ENCODE data around the gene GP1BB.
"Not testable (repeated sequence)": the region's sequence is repeated elsewhere in the genome, so short reads cannot be mapped to it uniquely, and the experiment has no call there.

The GP1BB gene

DNA sequence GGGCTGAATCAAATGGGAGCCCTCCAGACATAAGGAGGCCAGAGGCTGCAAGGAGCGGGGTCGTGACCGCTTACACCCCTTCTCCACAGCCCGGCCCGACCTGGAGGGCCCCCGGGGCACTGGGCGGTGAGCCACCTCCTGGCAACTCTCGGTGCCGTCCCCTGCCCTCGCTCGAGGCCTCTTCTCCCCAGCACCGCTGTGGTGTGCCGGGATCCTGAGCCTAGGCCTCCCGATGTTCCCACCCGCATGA is 432 bp upstream of the GP1BB start:
- no peak overlapping the region for H2BK5ac ChIP-seq (ENCODE audit: low read depth, low read length, poor library complexity)
- peaks cover 91% of the 10 kb centered on the region for H3K27me3 ChIP-seq (ENCODE audit: insufficient read depth, low read length)
- no peak overlapping the region for H3K27ac ChIP-seq (ENCODE audit: low read depth, low read length)
- no peak overlapping the region for H3K9ac ChIP-seq (ENCODE audit: low read length)
- no peak overlapping the region for H3K18ac ChIP-seq (ENCODE audit: low read length)
- H4K91ac ChIP-seq (ENCODE audit: low read depth, low read length) = no peak overlapping the region
- no CpG with 5 or more reads among the region's 15 CpGs for WGBS (ENCODE audit: extremely low coverage, insufficient coverage, insufficient read length)
- H3K4ac ChIP-seq (ENCODE audit: low read depth, low read length) = no peak overlapping the region
- no peaks in the 10 kb centered on the region for H3K36me3 ChIP-seq (ENCODE audit: control insufficient read depth in 1 of 2, insufficient read depth in 2 of 2, low read length in 2 of 2)
- H4K12ac ChIP-seq (ENCODE audit: low read depth, low read length) = no peak overlapping the region
- peaks cover 54% of the 10 kb centered on the region for H3K9me3 ChIP-seq (ENCODE audit: insufficient read depth, low read depth, low read length)
- H2AFZ ChIP-seq (ENCODE audit: insufficient read depth, low read length, poor library complexity) = no peak overlapping the region
- H4K8ac ChIP-seq (ENCODE audit: low read depth, low read length) = no peak overlapping the region
- no peak for DNase-seq
- H3K4me3 ChIP-seq (ENCODE audit: low read depth, low read length) = no peak overlapping the region
- H3K14ac ChIP-seq (ENCODE audit: low read length) = no peak overlapping the region
- H2AK5ac ChIP-seq (ENCODE audit: low read length) = no peak overlapping the region
- H3K4me1 ChIP-seq (ENCODE audit: control insufficient read depth in 1 of 2, insufficient read depth in 2 of 2, low read length in 2 of 2) = peaks cover 17 to 20% of the 10 kb centered on the region in 2 experiments
- H3K23ac ChIP-seq (ENCODE audit: low read length) = no peak overlapping the region
- no peak overlapping the region for H2BK12ac ChIP-seq (ENCODE audit: low read length)
- H3K79me2 ChIP-seq (ENCODE audit: control insufficient read depth, insufficient read depth, low read length, poor library complexity) = no peaks in the 10 kb centered on the region
- H3K79me1 ChIP-seq (ENCODE audit: low read length) = no peaks in the 10 kb centered on the region
- no peak overlapping the region for H2BK120ac ChIP-seq (ENCODE audit: insufficient read depth, low read length, poor library complexity)
- H3K4me2 ChIP-seq (ENCODE audit: low read length) = peak overlapping the region; percentile 54

- no peak overlapping the region for H2BK5ac ChIP-seq (ENCODE audit: low read depth, low read length, poor library complexity)
- peaks cover 52% of the 10 kb centered on the region for H3K9me3 ChIP-seq (ENCODE audit: insufficient read depth, low read depth, low read length)
- no peak overlapping the region for H4K8ac ChIP-seq (ENCODE audit: low read depth, low read length)
- no peak overlapping the region for H3K18ac ChIP-seq (ENCODE audit: low read length)
- peak overlapping the region; percentile 54 for H3K4me2 ChIP-seq (ENCODE audit: low read length)
- peaks cover 88% of the 10 kb centered on the region for H3K27me3 ChIP-seq (ENCODE audit: insufficient read depth, low read length)
- H3K27ac ChIP-seq (ENCODE audit: low read depth, low read length) = no peak overlapping the region
- H3K79me1 ChIP-seq (ENCODE audit: low read length) = no peaks in the 10 kb centered on the region
- WGBS (ENCODE audit: extremely low coverage, insufficient coverage, insufficient read length) = no CpG with 5 or more reads among the region's 89 CpGs
- no peak overlapping the region for H3K4ac ChIP-seq (ENCODE audit: low read depth, low read length)
- H4K12ac ChIP-seq (ENCODE audit: low read depth, low read length) = no peak overlapping the region
- H3K4me1 ChIP-seq (ENCODE audit: control insufficient read depth in 1 of 2, insufficient read depth in 2 of 2, low read length in 2 of 2) = peaks cover 11 to 14% of the 10 kb centered on the region in 2 experiments
- H3K23ac ChIP-seq (ENCODE audit: low read length) = no peak overlapping the region
- no peaks in the 10 kb centered on the region for H3K36me3 ChIP-seq (ENCODE audit: control insufficient read depth in 1 of 2, insufficient read depth in 2 of 2, low read length in 2 of 2)
- H2AK5ac ChIP-seq (ENCODE audit: low read length) = no peak overlapping the region
- H3K9ac ChIP-seq (ENCODE audit: low read length) = no peak overlapping the region
- DNase-seq = peak in 1 of 2 donors; percentile 42
- H3K14ac ChIP-seq (ENCODE audit: low read length) = no peak overlapping the region
- H2AFZ ChIP-seq (ENCODE audit: insufficient read depth, low read length, poor library complexity) = no peak overlapping the region
- no peaks in the 10 kb centered on the region for H3K79me2 ChIP-seq (ENCODE audit: control insufficient read depth, insufficient read depth, low read length, poor library complexity)
- no peak overlapping the region for H4K91ac ChIP-seq (ENCODE audit: low read depth, low read length)
- peak overlapping the region; percentile 55 for H3K4me3 ChIP-seq (ENCODE audit: low read depth, low read length)
- no peak overlapping the region for H2BK12ac ChIP-seq (ENCODE audit: low read length)
- H2BK120ac ChIP-seq (ENCODE audit: insufficient read depth, low read length, poor library complexity) = no peak overlapping the region
Observed at GRCh38 chr22:19723983-19724827, 866 bp downstream of the GP1BB start.

- Histone ChIP-seq H2BK120ac (ENCODE audit: insufficient read depth, low read length, poor library complexity) (no peak overlapping the region), H3K4me1 (ENCODE audit: control insufficient read depth in 1 of 2, insufficient read depth in 2 of 2, low read length in 2 of 2) (peaks cover 11 to 14% of the 10 kb centered on the region in 2 experiments), H3K14ac (ENCODE audit: low read length) (no peak overlapping the region), H3K9me3 (ENCODE audit: insufficient read depth, low read depth, low read length) (peaks cover 47% of the 10 kb centered on the region), H3K23ac (ENCODE audit: low read length) (no peak overlapping the region), H2AFZ (ENCODE audit: insufficient read depth, low read length, poor library complexity) (no peak overlapping the region), H3K79me2 (ENCODE audit: control insufficient read depth, insufficient read depth, low read length, poor library complexity) (no peaks in the 10 kb centered on the region), H4K8ac (ENCODE audit: low read depth, low read length) (no peak overlapping the region), H3K4me3 (ENCODE audit: low read depth, low read length) (peak overlapping the region; percentile 4), H3K27me3 (ENCODE audit: insufficient read depth, low read length) (peaks cover 79% of the 10 kb centered on the region), H3K4me2 (ENCODE audit: low read length) (no peak overlapping the region), H3K4ac (ENCODE audit: low read depth, low read length) (no peak overlapping the region), H3K18ac (ENCODE audit: low read length) (no peak overlapping the region), H3K36me3 (ENCODE audit: control insufficient read depth in 1 of 2, insufficient read depth in 2 of 2, low read length in 2 of 2) (no peaks in the 10 kb centered on the region), H3K27ac (ENCODE audit: low read depth, low read length) (no peak overlapping the region), H4K12ac (ENCODE audit: low read depth, low read length) (no peak overlapping the region), H3K79me1 (ENCODE audit: low read length) (no peaks in the 10 kb centered on the region), H2BK5ac (ENCODE audit: low read depth, low read length, poor library complexity) (no peak overlapping the region), H3K9ac (ENCODE audit: low read length) (no peak overlapping the region), H2BK12ac (ENCODE audit: low read length) (no peak overlapping the region), H2AK5ac (ENCODE audit: low read length) (no peak overlapping the region), H4K91ac (ENCODE audit: low read depth, low read length) (no peak overlapping the region)
- DNase-seq = no peak
- no CpG with 5 or more reads among the region's 45 CpGs for WGBS (ENCODE audit: extremely low coverage, insufficient coverage, insufficient read length)
Observed at GRCh38 chr22:19724927-19725661, 1.8 kb downstream of the GP1BB start.

GRCh38 chr22:19726064-19726788 is 2.9 kb downstream of the GP1BB start:
- H2BK120ac ChIP-seq (ENCODE audit: insufficient read depth, low read length, poor library complexity); DNase-seq; H3K14ac ChIP-seq (ENCODE audit: low read length); H3K79me2 ChIP-seq (ENCODE audit: control insufficient read depth, insufficient read depth, low read length, poor library complexity); H3K18ac ChIP-seq (ENCODE audit: low read length); H2AK5ac ChIP-seq (ENCODE audit: low read length); H3K4ac ChIP-seq (ENCODE audit: low read depth, low read length); H2BK12ac ChIP-seq (ENCODE audit: low read length); H3K23ac ChIP-seq (ENCODE audit: low read length); H3K79me1 ChIP-seq (ENCODE audit: low read length); H3K4me3 ChIP-seq (ENCODE audit: low read depth, low read length); H3K27ac ChIP-seq (ENCODE audit: low read depth, low read length); H4K8ac ChIP-seq (ENCODE audit: low read depth, low read length); H3K36me3 ChIP-seq (ENCODE audit: control insufficient read depth in 1 of 2, insufficient read depth in 2 of 2, low read length in 2 of 2); H2BK5ac ChIP-seq (ENCODE audit: low read depth, low read length, poor library complexity); H2AFZ ChIP-seq (ENCODE audit: insufficient read depth, low read length, poor library complexity); H3K4me2 ChIP-seq (ENCODE audit: low read length); H4K91ac ChIP-seq (ENCODE audit: low read depth, low read length); H4K12ac ChIP-seq (ENCODE audit: low read depth, low read length); H3K9ac ChIP-seq (ENCODE audit: low read length): not testable (repeated sequence)
- Histone ChIP-seq H3K4me1 (ENCODE audit: control insufficient read depth in 1 of 2, insufficient read depth in 2 of 2, low read length in 2 of 2) (peaks cover 15 to 20% of the 10 kb centered on the region in 2 experiments), H3K27me3 (ENCODE audit: insufficient read depth, low read length) (peaks cover 67% of the 10 kb centered on the region), H3K9me3 (ENCODE audit: insufficient read depth, low read depth, low read length) (peaks cover 39% of the 10 kb centered on the region)
- no CpG with 5 or more reads among the region's 96 CpGs for WGBS (ENCODE audit: extremely low coverage, insufficient coverage, insufficient read length)
